ENCODE measurements around the gene HNRNPUL2.

DNA sequence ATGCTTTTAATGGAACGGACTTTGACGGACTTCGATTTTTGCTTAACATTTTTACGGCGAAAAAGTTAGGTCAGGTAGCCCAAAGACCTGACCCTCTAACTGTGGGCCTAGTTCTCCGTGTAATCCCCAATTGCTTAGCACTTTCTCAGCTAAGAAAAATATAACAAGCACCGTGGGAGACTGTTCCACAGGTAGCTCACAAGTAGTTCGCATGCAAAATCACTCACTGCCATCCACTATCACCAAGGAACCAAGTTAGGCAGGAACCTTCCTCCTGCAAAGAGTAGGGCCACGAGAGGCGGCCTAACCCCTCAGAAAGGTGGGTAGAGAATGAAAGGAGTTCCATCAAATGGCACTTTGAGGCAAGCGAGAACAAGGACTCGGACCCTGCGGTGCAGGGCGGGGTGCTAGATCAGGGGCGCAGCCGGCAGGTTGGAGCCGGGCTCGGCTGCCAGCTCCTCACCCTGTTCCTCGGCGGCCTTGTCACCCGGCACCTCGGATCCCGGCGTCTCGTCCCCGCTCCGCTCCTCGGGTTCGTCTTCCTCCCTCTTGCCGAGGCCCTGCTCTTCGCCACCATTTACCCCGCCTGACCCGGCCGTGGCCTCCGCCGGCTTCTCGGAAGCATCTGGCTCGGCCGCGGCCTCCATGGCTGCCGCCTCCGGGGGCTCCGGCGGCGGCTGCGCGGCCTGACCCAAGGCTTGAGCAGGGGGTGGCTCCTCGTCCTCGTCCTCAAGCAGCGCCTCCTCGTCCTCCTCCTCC lies 922 bp downstream of the HNRNPUL2 start:
- TF ChIP-seq, protein P1, sequence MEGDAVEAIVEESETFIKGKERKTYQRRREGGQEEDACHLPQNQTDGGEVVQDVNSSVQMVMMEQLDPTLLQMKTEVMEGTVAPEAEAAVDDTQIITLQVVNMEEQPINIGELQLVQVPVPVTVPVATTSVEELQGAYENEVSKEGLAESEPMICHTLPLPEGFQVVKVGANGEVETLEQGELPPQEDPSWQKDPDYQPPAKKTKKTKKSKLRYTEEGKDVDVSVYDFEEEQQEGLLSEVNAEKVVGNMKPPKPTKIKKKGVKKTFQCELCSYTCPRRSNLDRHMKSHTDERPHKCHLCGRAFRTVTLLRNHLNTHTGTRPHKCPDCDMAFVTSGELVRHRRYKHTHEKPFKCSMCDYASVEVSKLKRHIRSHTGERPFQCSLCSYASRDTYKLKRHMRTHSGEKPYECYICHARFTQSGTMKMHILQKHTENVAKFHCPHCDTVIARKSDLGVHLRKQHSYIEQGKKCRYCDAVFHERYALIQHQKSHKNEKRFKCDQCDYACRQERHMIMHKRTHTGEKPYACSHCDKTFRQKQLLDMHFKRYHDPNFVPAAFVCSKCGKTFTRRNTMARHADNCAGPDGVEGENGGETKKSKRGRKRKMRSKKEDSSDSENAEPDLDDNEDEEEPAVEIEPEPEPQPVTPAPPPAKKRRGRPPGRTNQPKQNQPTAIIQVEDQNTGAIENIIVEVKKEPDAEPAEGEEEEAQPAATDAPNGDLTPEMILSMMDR (IDR thresholded peaks at IDR 0.05 in 8 of 11, conservative IDR thresholded peaks at IDR 0.05 in 3 of 11) = no peak
- no peak for TF ChIP-seq POLR2A (IDR thresholded peaks at IDR 0.05)

Measured in spleen (tissue), 7 donors.